ENCODE data around the gene PITX1.

Gene PITX1

GRCh38 chr5:135051872-135052271 is 17.8 kb upstream of the PITX1 start:
- H3K4me3 ChIP-seq (ENCODE audit: control insufficient read depth, low read depth, low read length) = no peak overlapping the region
- no peak for TF ChIP-seq CTCF (IDR thresholded peaks at IDR 0.05; ENCODE audit: control insufficient read depth, insufficient read depth, low read depth, low read length, missing control alignments)
- no peak for DNase-seq (ENCODE audit: low read depth)

- no peak for DNase-seq (ENCODE audit: low read depth)
- no peak for TF ChIP-seq CTCF (IDR thresholded peaks at IDR 0.05; ENCODE audit: control insufficient read depth, insufficient read depth, low read depth, low read length, missing control alignments)
- H3K4me3 ChIP-seq (ENCODE audit: control insufficient read depth, low read depth, low read length) = no peak overlapping the region
These were observed 17.4 kb upstream of the PITX1 start for GRCh38 chr5:135051399-135051798.

- TF ChIP-seq CTCF (IDR thresholded peaks at IDR 0.05; ENCODE audit: control insufficient read depth, insufficient read depth, low read depth, low read length, missing control alignments) = no peak
- DNase-seq (ENCODE audit: low read depth) = no peak
- H3K4me3 ChIP-seq (ENCODE audit: control insufficient read depth, low read depth, low read length) = no peak overlapping the region
These were observed 16.3 kb upstream of the PITX1 start for GRCh38 chr5:135050244-135050767.

- no peak overlapping the region for H3K4me3 ChIP-seq (ENCODE audit: control insufficient read depth, low read depth, low read length)
- TF ChIP-seq CTCF (IDR thresholded peaks at IDR 0.05; ENCODE audit: control insufficient read depth, insufficient read depth, low read depth, low read length, missing control alignments) = no peak
- DNase-seq (ENCODE audit: low read depth) = no peak
These were observed 14.9 kb upstream of the PITX1 start for GRCh38 chr5:135048930-135049329.

GRCh38 chr5:135048286-135048685 is 14.3 kb upstream of the PITX1 start:
- DNase-seq (ENCODE audit: low read depth) = no peak
- TF ChIP-seq CTCF (IDR thresholded peaks at IDR 0.05; ENCODE audit: control insufficient read depth, insufficient read depth, low read depth, low read length, missing control alignments) = no peak
- no peak overlapping the region for H3K4me3 ChIP-seq (ENCODE audit: control insufficient read depth, low read depth, low read length)

GRCh38 chr5:135047347-135047695 is 13.3 kb upstream of the PITX1 start:
- no peak for DNase-seq (ENCODE audit: low read depth)
- no peak for TF ChIP-seq CTCF (IDR thresholded peaks at IDR 0.05; ENCODE audit: control insufficient read depth, insufficient read depth, low read depth, low read length, missing control alignments)

More at GRCh38 chr5:135047347-135047695, 13.3 kb upstream of the PITX1 start:
- no peak overlapping the region for H3K4me3 ChIP-seq (ENCODE audit: control insufficient read depth, low read depth, low read length)

Data from AG09309 (cell line).